Mammary epithelial cell (primary cell): ENCODE results near the gene CCDC171.

Experiments
- CTCF ChIP-seq, 2 donors: IDR thresholded peaks in 1 of 2; conservative IDR thresholded peaks in 1 of 2; 2 replicates each; pipeline ENCODE4 v1.5.1; 2011 to 2012; ENCODE audit warnings: inconsistent platforms in 2 of 2, low read length in 2 of 2, mild to moderate bottlenecking in 2 of 2, control low read depth in 1 of 2, low read depth in 1 of 2; ENCODE audit not compliant: insufficient read depth in 1 of 2; ENCODE audit errors: extremely low read depth in 1 of 2
- EZH2 ChIP-seq: IDR thresholded peaks from 2 replicates; pipeline ENCODE4 v1.6.1; 2012; ENCODE audit warnings: low read length, inconsistent platforms, borderline replicate concordance

GRCh38 chr9:15769547-15769946, 216.7 kb downstream of the CCDC171 start:
- TF ChIP-seq CTCF (conservative IDR thresholded peaks at IDR 0.05 in 1 of 2, IDR thresholded peaks at IDR 0.05 in 1 of 2; ENCODE audit: extremely low read depth in 1 of 2, insufficient read depth in 1 of 2, low read depth in 1 of 2, low read length in 2 of 2) (no peak), EZH2 (no peak)
